Measurements from ENCODE around the gene ADAP2.
"Not testable (repeated sequence)": the region's sequence is repeated elsewhere in the genome, so short reads cannot be mapped to it uniquely, and the experiment has no call there.

The ADAP2 gene

GRCh38 chr17:30969989-30970830 lies 48.5 kb downstream of the ADAP2 start:
- DNase-seq (ENCODE audit: low read depth in 2 of 2): no peak

GRCh38 chr17:30970831-30971567 lies 49.3 kb downstream of the ADAP2 start, which contains the start of gene RNF135:
RNF135 (plus strand) TSS chr17:30971039; CDS start chr17:30971074, 35 bp downstream.
- DNase-seq (ENCODE audit: low read depth in 2 of 2): peak; percentile 50 to 58

GRCh38 chr17:30975042-30975820 lies 53.5 kb downstream of the ADAP2 start:
- DNase-seq (ENCODE audit: low read depth in 2 of 2): no peak

- not testable (repeated sequence) for DNase-seq (ENCODE audit: low read depth in 2 of 2)
Measured at GRCh38 chr17:30979919-30980318, 58.2 kb downstream of the ADAP2 start.

GRCh38 chr17:30981531-30982519 lies 60.1 kb downstream of the ADAP2 start:
- DNase-seq (ENCODE audit: low read depth in 2 of 2): no peak

GRCh38 chr17:30982855-30983254 lies 61.1 kb downstream of the ADAP2 start:
- no peak for DNase-seq (ENCODE audit: low read depth in 2 of 2)

- DNase-seq (ENCODE audit: low read depth in 2 of 2): no peak
Measured at GRCh38 chr17:30990458-30990857, 68.7 kb downstream of the ADAP2 start.

GRCh38 chr17:30992551-30992950 lies 70.8 kb downstream of the ADAP2 start:
- no peak for DNase-seq (ENCODE audit: low read depth in 2 of 2)

- DNase-seq (ENCODE audit: low read depth in 2 of 2): no peak
Measured at GRCh38 chr17:30995347-30995746, 73.6 kb downstream of the ADAP2 start.

GRCh38 chr17:30996486-30996885 lies 74.7 kb downstream of the ADAP2 start:
- no peak for DNase-seq (ENCODE audit: low read depth in 2 of 2)

GRCh38 chr17:30997270-30997669 lies 75.5 kb downstream of the ADAP2 start:
- no peak for DNase-seq (ENCODE audit: low read depth in 2 of 2)

GRCh38 chr17:30997842-30998241 lies 76.1 kb downstream of the ADAP2 start:
- DNase-seq (ENCODE audit: low read depth in 2 of 2): no peak

GRCh38 chr17:31002047-31002446 lies 80.3 kb downstream of the ADAP2 start:
- no peak for DNase-seq (ENCODE audit: low read depth in 2 of 2)

- DNase-seq (ENCODE audit: low read depth in 2 of 2): no peak
Measured at GRCh38 chr17:31003225-31003866, 81.6 kb downstream of the ADAP2 start.

- DNase-seq (ENCODE audit: low read depth in 2 of 2): no peak
Measured at GRCh38 chr17:31004160-31004559, 82.4 kb downstream of the ADAP2 start.

- DNase-seq (ENCODE audit: low read depth in 2 of 2): no peak
Measured at GRCh38 chr17:31007695-31008373, 86.1 kb downstream of the ADAP2 start.

- peak; percentile 35 to 37 for DNase-seq (ENCODE audit: low read depth in 2 of 2)
Measured at GRCh38 chr17:31008374-31009041, 86.8 kb downstream of the ADAP2 start.
